ENCODE results near the gene SLC44A4.

The SLC44A4 gene

DNA sequence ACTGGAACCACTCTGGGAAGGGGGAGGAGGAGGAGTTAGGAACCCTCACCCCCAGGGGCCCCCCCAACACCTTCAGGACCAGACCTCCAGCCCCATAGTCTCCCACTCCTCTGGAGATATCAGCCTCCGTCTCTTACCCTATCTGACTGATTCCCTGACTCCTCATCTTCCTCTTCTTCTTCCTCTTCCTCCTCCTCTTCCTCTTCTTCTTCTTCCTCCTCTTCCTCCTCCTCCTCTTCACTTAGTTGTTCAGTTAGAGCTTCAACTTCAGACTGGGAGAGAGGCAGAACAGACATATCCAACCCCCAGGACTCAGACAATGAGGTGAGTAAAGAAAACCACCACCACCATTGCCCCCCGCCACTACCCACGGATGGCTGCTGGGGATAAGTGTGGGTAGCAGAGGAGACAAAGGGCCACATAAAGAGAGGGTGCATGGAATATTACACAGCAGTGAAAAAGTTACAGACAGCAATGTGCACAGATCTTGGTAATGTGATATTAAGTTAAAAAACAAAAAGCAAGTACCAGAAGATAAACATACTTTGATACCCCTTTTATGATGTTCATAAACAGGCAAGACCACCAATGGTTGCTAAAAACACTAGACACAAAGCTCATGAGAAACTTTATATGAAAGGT lies 10.7 kb upstream of the SLC44A4 start:
- Mint-ChIP-seq H3K27me3 (no peaks in the 10 kb centered on the region), H3K27ac (peak overlapping the region in 1 of 2 donors; percentile 45)
- no peak for ATAC-seq

DNA sequence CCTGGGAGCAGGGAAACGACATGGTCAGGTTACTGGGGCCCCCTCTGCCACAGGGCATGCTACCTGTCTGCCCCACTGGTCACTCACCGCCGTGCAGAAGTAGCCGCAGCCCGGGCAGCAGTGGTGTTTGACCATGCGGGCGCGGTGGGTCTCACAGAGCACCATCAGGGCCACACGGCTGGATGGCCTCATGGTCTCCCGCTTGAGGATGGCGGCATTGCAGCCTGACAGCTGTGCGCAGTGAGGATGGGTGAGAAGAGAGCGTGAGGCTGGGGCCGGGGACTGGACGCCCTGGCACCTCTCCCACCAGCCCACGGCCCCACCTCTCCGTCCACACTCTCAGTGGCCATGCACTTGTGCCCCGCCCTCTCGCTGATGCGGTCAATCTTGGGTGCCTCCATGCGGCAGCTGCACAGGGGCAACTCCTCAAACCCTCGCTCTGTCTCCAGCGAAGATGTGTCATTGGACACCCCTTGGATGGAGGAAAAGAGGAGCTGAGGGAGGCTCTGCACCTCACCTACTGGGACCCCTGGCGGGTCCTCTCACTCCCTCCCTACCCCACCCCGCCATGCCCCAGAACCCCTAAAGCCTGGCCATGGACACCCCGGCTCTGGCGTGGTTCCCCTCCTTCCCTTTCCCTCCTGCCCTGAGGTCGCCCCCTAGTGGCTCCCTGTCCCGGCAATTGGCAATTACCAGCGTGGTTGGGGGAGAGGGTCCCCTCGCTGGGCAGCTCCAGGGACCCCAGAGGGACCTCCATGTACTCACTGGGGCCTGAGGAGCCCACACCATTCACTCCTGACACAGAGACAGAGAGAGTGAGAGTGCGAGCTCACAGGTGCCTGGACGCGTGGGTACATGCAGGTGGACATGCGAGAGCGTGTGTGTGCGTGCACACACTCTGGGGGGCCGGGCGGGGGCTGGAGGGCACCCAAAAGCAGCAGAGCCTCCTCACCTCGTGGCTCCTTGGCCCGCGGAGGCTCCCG lies 9.8 kb upstream of the SLC44A4 start:
- no peak overlapping the region for H3K4me3 Mint-ChIP-seq
- no peaks in the 10 kb centered on the region for H3K4me1 Mint-ChIP-seq
- DNase-seq (peak; percentile 32 to 39), ATAC-seq (peak; percentile 52)
- H3K27ac Mint-ChIP-seq, result peak overlapping the region in 1 of 2 donors; percentile 27
- H3K27me3 Mint-ChIP-seq, result no peaks in the 10 kb centered on the region
- H3K9me3 Mint-ChIP-seq, result no peaks in the 10 kb centered on the region

More for the DNA sequence above, 10.7 kb upstream of the SLC44A4 start:
- Mint-ChIP-seq H3K9me3 (no peaks in the 10 kb centered on the region), H3K4me1 (no peaks in the 10 kb centered on the region), H3K4me3 (no peak overlapping the region)
- DNase-seq, result no peak

DNA sequence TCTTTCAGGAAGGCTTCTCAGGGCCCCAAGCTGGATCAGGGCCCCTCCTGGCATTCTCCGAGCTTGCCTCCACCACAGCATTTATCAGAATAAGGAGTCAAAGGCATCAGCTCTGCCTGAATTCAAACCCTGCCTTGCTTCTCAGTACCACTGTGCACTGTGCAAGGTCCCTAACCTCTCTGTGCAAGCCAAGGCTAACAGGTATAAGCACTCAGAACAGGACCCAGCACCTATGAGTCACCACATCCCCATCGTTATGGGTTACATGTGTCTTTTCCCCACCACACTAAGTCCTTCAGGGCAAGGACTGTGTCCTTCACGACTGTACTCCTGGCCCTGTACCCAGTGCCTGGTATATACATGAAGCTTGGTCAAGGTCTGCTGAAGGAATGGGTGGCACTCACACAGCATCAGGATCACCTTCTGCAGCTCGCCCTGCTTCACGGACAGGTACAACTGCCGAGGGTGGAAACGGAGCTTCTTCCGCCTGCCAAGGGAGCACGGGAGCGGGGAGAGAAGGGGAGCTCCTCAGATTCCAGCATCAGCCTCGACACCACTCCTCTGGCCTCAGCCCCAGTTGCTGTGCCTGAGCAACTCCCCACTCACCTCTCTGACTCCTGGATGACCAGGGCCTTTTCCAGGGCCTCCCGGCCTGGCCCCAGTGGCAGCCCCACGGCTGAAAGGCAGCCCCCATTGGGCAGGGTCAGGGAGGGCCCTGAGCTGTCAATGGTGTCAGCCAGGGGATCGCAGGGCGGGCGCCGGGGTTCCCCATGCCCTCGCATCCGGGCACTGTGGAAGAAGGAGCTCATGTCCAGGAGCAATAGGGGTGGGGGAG lies 8.6 kb upstream of the SLC44A4 start:
- Mint-ChIP-seq H3K27ac (peak overlapping the region; percentile 76), H3K4me3 (no peak overlapping the region), H3K4me1 (no peaks in the 10 kb centered on the region), H3K9me3 (no peaks in the 10 kb centered on the region), H3K27me3 (no peaks in the 10 kb centered on the region)
- ATAC-seq, result peak; percentile 31
- no peak for DNase-seq

DNA sequence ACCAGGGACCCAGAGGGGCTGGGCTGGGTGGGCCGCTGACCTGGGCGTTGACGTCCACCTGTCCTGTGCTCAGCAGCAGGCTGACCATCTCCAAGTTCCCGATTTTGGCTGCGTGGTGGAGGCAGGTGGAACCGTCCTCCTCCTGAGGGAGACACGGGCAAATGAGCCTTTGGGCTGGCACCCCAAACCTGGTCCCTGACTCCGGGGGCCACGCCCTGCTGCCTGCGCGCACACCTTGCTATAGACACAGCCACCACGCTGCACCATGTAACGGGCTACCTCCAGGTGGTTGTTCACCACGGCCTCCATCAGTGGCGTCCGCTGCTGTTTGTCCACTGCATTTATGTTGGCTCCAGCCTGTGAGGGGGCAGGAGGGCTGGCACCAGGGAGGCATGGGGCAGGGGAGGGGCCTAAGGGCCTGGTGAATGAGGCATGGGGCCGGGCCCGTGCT lies 7.8 kb upstream of the SLC44A4 start:
- no peaks in the 10 kb centered on the region for H3K9me3 Mint-ChIP-seq
- no peaks in the 10 kb centered on the region for H3K27me3 Mint-ChIP-seq
- no peak for DNase-seq
- no peak for ATAC-seq
- no peaks in the 10 kb centered on the region for H3K4me1 Mint-ChIP-seq
- no peak overlapping the region for H3K4me3 Mint-ChIP-seq
- H3K27ac Mint-ChIP-seq, result no peak overlapping the region

DNA sequence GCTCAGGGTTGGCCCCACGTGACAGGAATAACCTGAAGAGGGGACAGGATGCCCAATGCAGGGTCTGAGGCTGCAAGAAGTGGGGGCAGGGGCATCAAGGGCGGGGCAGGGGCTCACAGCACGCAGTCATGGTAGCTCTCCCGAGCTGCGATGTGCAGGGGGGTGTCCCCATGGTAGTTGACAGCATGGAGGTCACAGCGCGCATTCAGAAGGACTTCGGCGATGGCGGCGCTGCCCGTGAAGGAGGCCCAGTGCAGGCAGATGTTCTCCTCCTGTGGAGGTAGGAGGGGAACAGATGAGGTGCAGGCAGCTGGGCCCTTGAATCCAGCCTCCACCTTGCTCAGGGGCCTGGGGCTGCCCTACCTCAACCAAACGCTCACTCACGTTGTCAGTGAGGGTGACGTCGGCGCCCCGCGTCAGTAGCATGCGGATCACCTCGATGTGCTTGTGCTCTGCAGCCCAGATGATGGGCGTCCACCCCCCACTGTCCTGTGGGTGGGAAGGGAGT lies 5.8 kb upstream of the SLC44A4 start:
- DNase-seq (no peak), ATAC-seq (no peak)
- Mint-ChIP-seq H3K4me3 (no peak overlapping the region), H3K9me3 (no peaks in the 10 kb centered on the region), H3K27me3 (no peaks in the 10 kb centered on the region), H3K4me1 (no peaks in the 10 kb centered on the region), H3K27ac (peak overlapping the region in 1 of 2 donors; percentile 36)

DNA sequence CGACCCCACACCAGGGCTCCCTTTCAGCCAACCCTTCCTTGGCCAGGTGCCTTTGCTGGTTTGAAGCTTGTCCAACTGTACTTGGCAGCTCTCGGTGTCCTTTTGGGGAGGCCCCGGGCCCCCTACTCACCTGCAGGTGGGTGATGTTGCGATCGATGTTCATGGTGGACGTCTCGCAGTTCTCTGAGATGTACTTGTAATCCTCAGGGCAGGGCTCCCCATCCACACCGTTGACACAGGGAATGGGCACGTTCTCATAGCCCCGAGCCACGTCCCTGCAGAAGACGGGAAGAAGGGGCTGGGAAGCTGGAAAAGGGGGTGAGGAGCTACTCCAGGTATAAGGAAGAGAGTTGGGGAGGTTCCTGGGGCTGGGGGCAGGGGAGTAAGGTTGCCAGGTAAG lies 4.9 kb upstream of the SLC44A4 start:
- Mint-ChIP-seq H3K9me3 (no peaks in the 10 kb centered on the region), H3K27ac (no peak overlapping the region), H3K4me3 (no peak overlapping the region), H3K4me1 (no peaks in the 10 kb centered on the region), H3K27me3 (no peaks in the 10 kb centered on the region)
- DNase-seq (no peak), ATAC-seq (no peak)

DNA sequence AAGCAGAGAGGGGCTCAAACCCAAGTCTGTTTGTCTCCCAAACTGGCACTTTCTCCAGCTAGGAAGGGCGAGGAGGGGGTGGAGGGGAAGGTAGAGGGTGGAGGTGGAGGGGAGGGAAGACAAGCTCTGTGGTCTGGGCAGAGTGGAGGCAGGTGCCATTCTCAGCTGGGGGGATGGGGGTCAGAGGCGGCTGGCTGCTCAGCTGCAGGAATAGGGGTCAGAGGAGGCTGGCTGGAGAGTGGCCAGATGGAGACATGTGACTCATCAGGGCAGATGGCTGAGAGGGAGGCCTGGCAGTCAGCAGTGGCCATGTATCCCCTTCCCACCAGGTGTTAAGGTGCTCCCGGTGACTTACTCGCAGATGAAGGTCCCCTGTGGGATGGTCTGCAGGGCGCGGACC lies 3.5 kb upstream of the SLC44A4 start:
- no peak overlapping the region for H3K4me3 Mint-ChIP-seq
- H3K4me1 Mint-ChIP-seq, result no peaks in the 10 kb centered on the region
- H3K27ac Mint-ChIP-seq, result peak overlapping the region in 1 of 2 donors; percentile 83
- H3K27me3 Mint-ChIP-seq, result no peaks in the 10 kb centered on the region
- H3K9me3 Mint-ChIP-seq, result no peaks in the 10 kb centered on the region
- ATAC-seq, result no peak
- DNase-seq, result no peak

DNA sequence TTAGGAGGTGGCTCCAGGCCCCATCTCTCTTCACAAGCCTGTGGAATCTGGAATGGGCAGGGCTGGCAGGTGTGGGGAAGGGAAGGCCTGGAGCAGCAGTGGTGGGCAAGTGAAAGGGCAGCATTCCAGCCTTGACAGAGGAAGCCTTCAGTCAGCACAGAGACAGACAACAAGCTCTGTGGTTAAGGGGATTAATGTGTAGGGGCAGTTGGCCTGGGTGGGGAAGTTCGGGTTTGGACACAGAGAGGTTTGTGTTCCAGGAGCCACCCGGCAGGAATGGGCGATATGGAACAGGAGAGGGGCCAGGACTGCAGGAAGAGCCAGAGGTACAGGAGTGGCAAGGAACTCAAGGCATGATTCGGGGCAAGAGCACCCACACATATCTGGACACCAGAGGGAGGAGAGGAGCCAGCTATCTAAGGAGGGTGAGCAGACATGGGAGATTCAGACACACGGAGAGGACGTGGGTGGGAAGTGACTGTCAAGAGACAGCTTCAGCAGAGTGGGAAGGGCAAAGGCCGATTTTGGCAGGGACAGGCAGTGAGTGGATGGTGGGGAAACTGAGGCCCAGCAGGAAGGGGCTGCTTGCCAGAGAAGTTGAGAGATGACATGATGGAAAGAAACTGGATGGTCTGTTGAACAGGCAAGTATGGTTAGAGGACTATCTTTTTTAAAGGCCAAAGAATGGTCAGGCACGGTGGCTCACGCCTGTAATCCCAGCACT lies 2.5 kb upstream of the SLC44A4 start:
- Mint-ChIP-seq H3K4me1 (no peaks in the 10 kb centered on the region), H3K27me3 (no peaks in the 10 kb centered on the region), H3K27ac (peak overlapping the region in 1 of 2 donors; percentile 6), H3K9me3 (no peaks in the 10 kb centered on the region), H3K4me3 (peak overlapping the region in 1 of 2 donors; percentile 2)
- no peak for DNase-seq
- no peak for ATAC-seq

DNA sequence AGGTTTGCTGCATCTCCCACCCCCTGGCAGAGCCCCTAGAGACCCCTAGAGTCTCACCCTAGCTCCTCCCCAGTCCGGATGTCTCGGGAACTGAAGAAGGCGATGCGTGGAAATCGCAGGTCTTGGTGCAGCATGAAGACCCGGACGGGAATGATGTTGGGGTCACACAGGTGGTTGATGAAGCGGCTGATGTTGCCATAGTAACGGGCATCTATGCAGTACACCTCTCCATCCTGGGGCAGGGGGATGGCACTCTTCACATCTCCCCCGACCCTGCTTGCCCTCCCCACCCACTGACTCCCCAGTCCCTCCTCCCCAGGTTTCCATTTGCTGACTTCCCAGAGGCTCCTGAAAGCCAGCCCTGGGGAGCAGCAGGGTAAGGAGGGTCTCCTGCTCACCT lies 1.8 kb upstream of the SLC44A4 start:
- Mint-ChIP-seq H3K4me1 (peaks cover 4% of the 10 kb centered on the region), H3K4me3 (no peak overlapping the region), H3K27ac (no peak overlapping the region), H3K27me3 (no peaks in the 10 kb centered on the region), H3K9me3 (no peaks in the 10 kb centered on the region)
- DNase-seq (no peak), ATAC-seq (no peak)

DNA sequence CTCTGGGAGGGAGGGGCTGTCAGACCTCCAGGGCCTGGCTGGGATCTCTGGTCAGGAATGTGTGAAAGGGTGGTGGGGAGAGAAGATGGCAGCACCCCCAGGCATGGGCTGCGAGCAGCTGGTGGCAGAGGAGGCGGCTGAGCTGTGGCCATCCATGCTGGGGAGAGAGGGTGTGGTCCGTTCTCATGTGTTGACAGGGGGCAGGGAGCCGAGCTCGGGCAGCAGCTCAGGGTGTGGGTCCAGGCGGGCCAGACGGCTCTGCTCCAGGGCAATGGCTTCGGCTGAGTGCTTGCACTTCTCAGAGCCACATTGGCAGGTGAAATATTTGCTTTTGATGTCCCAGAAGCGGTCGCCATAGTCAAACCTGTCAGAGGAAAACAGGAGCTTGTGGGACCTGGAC lies 1.1 kb upstream of the SLC44A4 start:
- Mint-ChIP-seq H3K9me3 (no peaks in the 10 kb centered on the region), H3K4me1 (peaks cover 7% of the 10 kb centered on the region)

DNA sequence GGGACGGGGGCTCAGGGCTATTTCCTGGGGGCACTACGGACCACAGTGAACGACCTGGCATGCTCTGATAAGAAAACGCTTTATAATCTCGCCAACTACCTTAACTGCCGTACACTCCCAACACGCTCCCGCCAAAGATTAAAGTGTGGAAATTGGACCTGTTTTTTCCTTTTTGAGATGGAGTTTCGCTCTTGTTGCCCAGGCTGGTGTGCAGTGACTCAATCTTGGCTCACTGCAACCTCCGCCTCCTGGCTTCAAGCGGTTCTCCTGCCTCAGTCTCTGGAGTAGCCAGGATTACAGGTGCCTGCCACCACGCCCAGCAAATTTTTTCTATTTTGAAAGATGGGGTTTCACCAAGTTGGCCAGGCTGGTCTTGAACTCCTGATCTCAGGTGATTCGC lies 346 bp upstream of the SLC44A4 start:
- no peaks in the 10 kb centered on the region for H3K9me3 Mint-ChIP-seq
- peak overlapping the region in 1 of 2 donors; percentile 93 for H3K27ac Mint-ChIP-seq
- ATAC-seq (no peak), DNase-seq (no peak)
- H3K27me3 Mint-ChIP-seq, result no peaks in the 10 kb centered on the region
- H3K4me3 Mint-ChIP-seq, result no peak overlapping the region
- H3K4me1 Mint-ChIP-seq, result peaks cover 7% of the 10 kb centered on the region

More for the DNA sequence above, 1.1 kb upstream of the SLC44A4 start:
- peak overlapping the region in 1 of 2 donors; percentile 51 for H3K27ac Mint-ChIP-seq
- DNase-seq (no peak), ATAC-seq (no peak)
- H3K27me3 Mint-ChIP-seq, result no peaks in the 10 kb centered on the region
- H3K4me3 Mint-ChIP-seq, result no peak overlapping the region

DNA sequence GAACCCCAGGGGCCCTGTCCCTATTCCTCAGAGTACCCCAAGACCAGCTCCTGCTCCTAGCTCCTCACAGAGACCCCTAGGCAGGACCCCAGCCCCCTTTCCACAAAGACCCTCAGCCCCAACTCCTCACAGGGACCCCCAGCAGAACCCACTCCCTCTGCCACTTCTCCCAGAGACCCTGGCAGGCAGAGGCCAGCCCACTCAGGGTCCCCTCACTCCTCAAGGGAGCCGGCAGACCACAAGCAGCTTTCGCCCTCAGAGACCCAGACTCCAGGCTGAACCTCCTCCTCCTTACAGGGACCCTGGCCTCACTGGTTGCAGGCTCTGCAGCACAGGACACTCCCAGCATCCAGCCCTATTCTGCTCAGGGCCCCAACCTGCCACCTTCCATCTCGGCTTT lies 575 bp downstream of the SLC44A4 start:
- peak overlapping the region; percentile 69 to 91 for H3K27ac Mint-ChIP-seq

DNA sequence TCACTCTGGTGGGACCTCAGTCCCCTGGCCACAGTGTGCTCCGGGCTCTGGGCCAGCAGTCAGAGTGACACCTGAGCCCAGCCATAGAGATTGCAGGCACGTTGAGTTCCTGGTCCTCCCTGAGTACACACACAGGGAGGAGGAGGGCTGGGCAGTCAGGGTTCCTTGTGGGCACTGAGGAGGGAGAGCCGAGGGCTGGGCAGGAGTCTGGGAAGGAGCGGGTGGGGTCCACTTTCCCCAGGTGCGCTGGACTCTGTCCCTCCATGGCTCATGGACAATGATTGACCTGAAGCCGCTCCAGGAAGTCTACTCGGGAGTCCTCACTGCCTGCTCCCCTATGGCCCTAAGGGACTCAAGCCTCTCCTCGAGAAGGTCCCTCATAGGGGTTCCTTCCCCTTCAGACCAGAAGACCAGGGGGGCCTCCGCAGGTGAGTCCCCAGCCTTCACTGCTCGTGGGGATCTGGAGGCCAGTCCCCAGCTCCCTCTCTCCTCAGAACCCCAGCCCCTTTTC lies 1.1 kb downstream of the SLC44A4 start:
- Mint-ChIP-seq H3K4me3 (no peak overlapping the region), H3K27ac (peak overlapping the region in 1 of 2 donors; percentile 69), H3K9me3 (no peaks in the 10 kb centered on the region), H3K27me3 (no peaks in the 10 kb centered on the region), H3K4me1 (peaks cover 7% of the 10 kb centered on the region)
- DNase-seq (no peak), ATAC-seq (no peak)

More for the DNA sequence above, 575 bp downstream of the SLC44A4 start:
- Mint-ChIP-seq H3K27me3 (no peaks in the 10 kb centered on the region), H3K9me3 (no peaks in the 10 kb centered on the region), H3K4me3 (no peak overlapping the region), H3K4me1 (peaks cover 7% of the 10 kb centered on the region)
- no peak for DNase-seq
- peak; percentile 27 for ATAC-seq

DNA sequence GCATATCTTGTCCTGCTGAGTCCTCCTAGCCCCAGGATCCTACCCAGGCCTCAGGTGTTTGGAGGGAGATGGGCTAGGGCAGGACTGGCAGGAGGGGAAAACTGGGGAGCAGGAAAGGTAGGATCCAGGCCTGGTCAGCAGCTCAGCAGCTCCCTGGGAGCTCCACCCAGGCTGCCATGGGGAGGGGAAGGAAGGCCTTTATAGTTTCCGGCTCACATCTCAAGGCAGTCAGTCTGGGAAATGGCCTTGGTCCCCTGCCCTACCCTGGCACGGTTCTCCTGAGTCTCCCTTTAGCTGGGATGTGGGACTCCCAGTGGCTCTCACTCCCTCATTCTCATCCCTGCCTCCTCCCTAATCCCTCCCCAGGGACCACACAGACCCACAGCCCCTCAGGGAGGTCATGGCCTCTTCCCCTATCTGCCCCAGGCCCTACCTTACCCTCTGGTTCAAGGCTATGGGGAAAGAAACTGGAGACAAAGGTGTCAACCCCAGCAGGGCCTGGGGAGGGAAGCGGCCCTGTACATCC lies 1.6 kb downstream of the SLC44A4 start:
- H3K27ac Mint-ChIP-seq, result peak overlapping the region in 1 of 2 donors; percentile 83

More for the DNA sequence above, 1.6 kb downstream of the SLC44A4 start:
- Mint-ChIP-seq H3K4me3 (no peak overlapping the region), H3K4me1 (peaks cover 7% of the 10 kb centered on the region), H3K27me3 (peaks cover 1% of the 10 kb centered on the region), H3K9me3 (no peaks in the 10 kb centered on the region)
- ATAC-seq, result no peak
- DNase-seq, result no peak

Data from stimulated activated naive CD8-positive, alpha-beta T cell treated with anti-CD3 and anti-CD28 coated beads, Interleukin-15, amount 100 ng/mL, for 72 hours (primary cell).